MCF 10A (cell line): ENCODE data around the gene IFI27L1. TPM values are rescaled to one million over a fixed set of nuclear protein-coding genes. Genes with fewer than 3 reads are reported as not detected.

ENCODE experiments used
- BruUV-seq: library from RNA; stranded (reverse); fragments of 400-500 nt; replicated peaks from 2 replicates; lab custom pipeline; 2021; lab: Mats Ljungman, UMichigan
- CTCF ChIA-PET: fragments of 300-600 bp; sonication (Branson Sonifier 250); formaldehyde crosslinking; extraction: SDS; loops from one replicate; lab custom pipeline; 2021; ENCODE audit warnings: antibody characterized with exemption, inconsistent platforms; lab: Yijun Ruan, JAX
- POLR2A ChIA-PET: fragments of 300-600, 350-650 bp; sonication (Branson Sonifier 250); formaldehyde crosslinking; extraction: SDS; loops from one replicate; lab custom pipeline; 2020; ENCODE audit warnings: antibody characterized with exemption, inconsistent platforms; lab: Yijun Ruan, JAX
- DNase-seq: peaks from one replicate; pipeline ENCODE4 v3.0.0-alpha.2; 2018; ENCODE audit not compliant: unreplicated experiment
- H3K27ac Mint-ChIP-seq: one replicate; pipeline ENCODE4 v1.8.0; 2022; ENCODE audit warnings: mild to moderate bottlenecking, low read depth, mixed read lengths; ENCODE audit not compliant: unreplicated experiment
- H3K27me3 Mint-ChIP-seq: one replicate; pipeline ENCODE4 v1.8.0; 2022; ENCODE audit warnings: mixed read lengths; ENCODE audit not compliant: insufficient read depth, unreplicated experiment
- H3K36me3 Mint-ChIP-seq: one replicate; pipeline ENCODE4 v1.8.0; 2022; ENCODE audit warnings: mild to moderate bottlenecking, moderate library complexity, mixed read lengths; ENCODE audit not compliant: insufficient read depth, unreplicated experiment
- H3K4me1 Mint-ChIP-seq: one replicate; pipeline ENCODE4 v1.8.0; 2022; ENCODE audit warnings: mixed read lengths; ENCODE audit not compliant: insufficient read depth, unreplicated experiment
- H3K4me3 Mint-ChIP-seq: one replicate; pipeline ENCODE4 v1.8.0; 2022; ENCODE audit warnings: mild to moderate bottlenecking, moderate library complexity, mixed read lengths; ENCODE audit not compliant: unreplicated experiment
- H3K9me3 Mint-ChIP-seq: one replicate; pipeline ENCODE4 v1.8.0; 2022; ENCODE audit warnings: mixed read lengths; ENCODE audit not compliant: unreplicated experiment
- CTCF ChIP-seq: fragments of 200-600 bp; IDR thresholded peaks from one replicate; pipeline ENCODE4 v1.8.0; 2022; ENCODE audit warnings: antibody characterized with exemption, mild to moderate bottlenecking; ENCODE audit not compliant: unreplicated experiment
- intact Hi-C: fragments of 100-400 bp; cut with micrococcal nuclease; formaldehyde crosslinking; loops from 2 replicates; pipeline ENCODE4 v1.14.1; 2022
- total RNA-seq: library from RNA; stranded (reverse); gene quantifications from 2 replicates; pipeline ENCODE4 v1.2.3, GENCODE V29; 2022

Gene IFI27L1
- total RNA-seq, 1 experiment from 2014 or later, result 18.4 TPM

- Mint-ChIP-seq H3K36me3 (peaks cover 37% of the 10 kb centered on the region), H3K27me3 (no peaks in the 10 kb centered on the region), H3K9me3 (no peaks in the 10 kb centered on the region), H3K27ac (no peak overlapping the region), H3K4me1 (no peaks in the 10 kb centered on the region), H3K4me3 (no peak overlapping the region)
- intact Hi-C loops, result no loop called here
- no TSS peak for BruUV-seq
- no peak for DNase-seq
- TF ChIP-seq CTCF, result no peak
- CTCF ChIA-PET, result interaction anchor here (0.5 to 1.5 kb wide), 3 partner anchors 9 to 507 kb away, joined by 3 read pairs; no protein-coding TSS in a partner anchor
- POLR2A ChIA-PET, result interaction anchor here (0.6 kb wide), 1 partner anchor 26 kb away, joined by 3 read pairs; no protein-coding TSS in a partner anchor
Measured at GRCh38 chr14:94042433-94043091, 38.5 kb upstream of the IFI27L1 start.

GRCh38 chr14:94043111-94043755, 37.9 kb upstream of the IFI27L1 start:
- Mint-ChIP-seq H3K9me3 (no peaks in the 10 kb centered on the region), H3K27ac (no peak overlapping the region)
- POLR2A ChIA-PET, result interaction anchor here (0.6 kb wide), 1 partner anchor 25 kb away, joined by 3 read pairs; no protein-coding TSS in a partner anchor

GRCh38 chr14:94043756-94044475, 37.2 kb upstream of the IFI27L1 start:
- no TSS peak for BruUV-seq
- Mint-ChIP-seq H3K27ac (no peak overlapping the region), H3K9me3 (no peaks in the 10 kb centered on the region), H3K4me1 (no peaks in the 10 kb centered on the region), H3K27me3 (no peaks in the 10 kb centered on the region), H3K4me3 (no peak overlapping the region), H3K36me3 (peaks cover 48% of the 10 kb centered on the region)
- POLR2A ChIA-PET, result no interaction called here
- intact Hi-C loops, result no loop called here
- TF ChIP-seq CTCF, result no peak
- no peak for DNase-seq
- CTCF ChIA-PET, result no interaction called here

More at GRCh38 chr14:94043111-94043755, 37.9 kb upstream of the IFI27L1 start:
- Mint-ChIP-seq H3K36me3 (peaks cover 42% of the 10 kb centered on the region), H3K27me3 (no peaks in the 10 kb centered on the region), H3K4me3 (no peak overlapping the region), H3K4me1 (no peaks in the 10 kb centered on the region)
- no peak for DNase-seq
- intact Hi-C loops, result no loop called here
- CTCF ChIA-PET, result interaction anchor here (0.7 kb wide), 1 partner anchor 8 kb away, joined by 3 read pairs; no protein-coding TSS in a partner anchor
- no peak for TF ChIP-seq CTCF
- no TSS peak for BruUV-seq
